ENCODE measurements around the gene MAGEL2. TPM values are rescaled to one million over a fixed set of nuclear protein-coding genes. Genes with fewer than 3 reads are reported as not detected.

MAGEL2 gene
- total RNA-seq, 1 donor: not detected

DNA sequence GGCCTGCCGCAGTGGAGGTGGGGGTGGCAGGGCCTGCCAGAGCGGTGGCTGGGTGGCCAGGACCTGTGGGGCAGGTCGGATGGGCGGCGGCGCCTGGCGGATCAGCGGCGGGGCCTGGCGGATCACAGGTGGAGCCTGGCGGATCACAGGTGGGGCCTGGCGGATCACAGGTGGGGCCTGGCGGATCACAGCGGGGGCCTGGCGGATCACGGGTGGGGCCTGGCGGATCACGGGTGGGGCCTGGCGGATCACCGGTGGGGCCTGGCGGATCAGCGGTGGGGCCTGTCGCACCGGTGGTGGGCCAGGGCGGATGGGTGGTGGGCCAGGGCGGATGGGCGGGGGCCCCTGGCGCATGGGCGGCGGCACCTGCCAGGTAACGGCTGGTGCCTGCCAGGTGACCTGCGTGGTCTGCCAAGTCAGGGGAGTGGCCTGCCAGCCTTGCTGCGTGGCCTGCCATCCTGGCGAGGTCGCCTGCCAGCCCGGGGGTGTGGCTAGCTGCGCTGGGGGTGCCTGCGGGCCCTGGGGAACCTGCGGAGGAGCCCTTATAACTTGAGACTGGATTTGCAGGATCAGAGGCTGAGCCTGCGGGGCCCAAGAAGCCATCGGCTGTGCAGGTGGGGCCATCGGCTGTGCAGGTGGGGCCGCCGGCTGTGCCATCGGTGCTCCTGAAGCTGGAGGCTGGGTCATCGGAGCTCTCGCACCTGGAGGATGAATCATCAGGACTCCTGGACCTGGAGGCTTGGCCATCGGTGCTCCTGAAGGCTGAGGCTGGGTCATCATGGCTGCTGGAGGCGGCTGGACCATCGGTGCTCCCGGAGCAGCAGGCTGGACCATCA lies 1.3 kb downstream of the MAGEL2 start:
- no peaks in the 10 kb centered on the region for H3K4me1 ChIP-seq (ENCODE audit: insufficient read depth, low read length)
- no peaks in the 10 kb centered on the region for H3K9me3 ChIP-seq (ENCODE audit: low read depth, low read length)
- H3K27me3 ChIP-seq (ENCODE audit: insufficient read depth, low read length): no peaks in the 10 kb centered on the region
- DNase-seq (ENCODE audit: insufficient read length, low spot score, missing footprints): peak; percentile 72
- no peaks in the 10 kb centered on the region for H3K79me2 ChIP-seq (ENCODE audit: insufficient read depth, low read length)
- no peak overlapping the region for H3K4me3 ChIP-seq (ENCODE audit: insufficient read depth, low read length)
- TF ChIP-seq, protein P1, sequence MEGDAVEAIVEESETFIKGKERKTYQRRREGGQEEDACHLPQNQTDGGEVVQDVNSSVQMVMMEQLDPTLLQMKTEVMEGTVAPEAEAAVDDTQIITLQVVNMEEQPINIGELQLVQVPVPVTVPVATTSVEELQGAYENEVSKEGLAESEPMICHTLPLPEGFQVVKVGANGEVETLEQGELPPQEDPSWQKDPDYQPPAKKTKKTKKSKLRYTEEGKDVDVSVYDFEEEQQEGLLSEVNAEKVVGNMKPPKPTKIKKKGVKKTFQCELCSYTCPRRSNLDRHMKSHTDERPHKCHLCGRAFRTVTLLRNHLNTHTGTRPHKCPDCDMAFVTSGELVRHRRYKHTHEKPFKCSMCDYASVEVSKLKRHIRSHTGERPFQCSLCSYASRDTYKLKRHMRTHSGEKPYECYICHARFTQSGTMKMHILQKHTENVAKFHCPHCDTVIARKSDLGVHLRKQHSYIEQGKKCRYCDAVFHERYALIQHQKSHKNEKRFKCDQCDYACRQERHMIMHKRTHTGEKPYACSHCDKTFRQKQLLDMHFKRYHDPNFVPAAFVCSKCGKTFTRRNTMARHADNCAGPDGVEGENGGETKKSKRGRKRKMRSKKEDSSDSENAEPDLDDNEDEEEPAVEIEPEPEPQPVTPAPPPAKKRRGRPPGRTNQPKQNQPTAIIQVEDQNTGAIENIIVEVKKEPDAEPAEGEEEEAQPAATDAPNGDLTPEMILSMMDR (IDR thresholded peaks at IDR 0.05; ENCODE audit: extremely low read depth, low read depth, low read length): no peak
- H4K20me1 ChIP-seq (ENCODE audit: insufficient read depth, low read length): no peaks in the 10 kb centered on the region
- H3K4me2 ChIP-seq (ENCODE audit: insufficient read depth, low read length): no peak overlapping the region
- no peak overlapping the region for H2AFZ ChIP-seq (ENCODE audit: low read length)
- no peaks in the 10 kb centered on the region for H3K36me3 ChIP-seq (ENCODE audit: insufficient read depth, low read length)
- no peak overlapping the region for H3K27ac ChIP-seq (ENCODE audit: low read depth, low read length)

DNA sequence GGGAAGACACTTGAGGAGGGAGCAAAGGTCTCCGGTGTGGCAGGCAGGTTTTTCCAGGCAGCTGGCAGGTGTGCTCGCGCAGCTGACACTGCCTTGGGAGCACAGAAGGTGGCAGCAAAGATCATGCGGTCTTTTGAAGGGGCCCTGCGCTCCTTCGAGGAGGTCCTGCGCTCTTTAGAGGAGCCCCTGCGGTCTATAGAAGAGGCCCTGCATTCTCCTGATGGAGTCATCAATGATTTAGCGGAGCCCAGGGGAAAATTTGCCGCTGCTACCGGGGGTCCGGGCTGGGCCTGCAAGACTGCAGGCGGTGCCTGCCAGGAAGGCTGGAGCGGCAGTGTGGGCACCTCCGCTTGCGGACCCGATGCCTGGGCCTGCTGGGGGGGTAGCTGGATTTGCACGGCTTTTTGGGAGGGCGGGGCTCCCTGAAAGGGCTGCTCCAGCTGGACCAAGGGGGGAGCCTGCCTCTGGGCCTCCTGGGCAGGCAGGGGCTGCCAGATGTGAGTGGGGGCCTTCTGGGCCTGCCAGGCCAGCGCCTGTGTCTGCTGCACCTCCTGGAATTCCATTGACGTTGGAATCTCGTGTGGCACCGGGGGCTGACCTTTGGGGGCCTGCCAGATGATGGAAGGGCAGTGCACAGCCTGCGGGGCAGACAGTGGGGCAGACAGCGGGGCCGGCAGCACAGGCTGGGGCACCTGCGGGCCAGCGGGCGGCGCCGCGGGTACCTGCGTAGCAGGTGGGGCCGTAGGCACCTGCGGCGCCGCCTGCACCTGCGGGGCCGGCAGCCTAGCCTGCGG lies 2.1 kb downstream of the MAGEL2 start:
- Histone ChIP-seq H3K79me2 (ENCODE audit: insufficient read depth, low read length) (no peaks in the 10 kb centered on the region), H4K20me1 (ENCODE audit: insufficient read depth, low read length) (no peaks in the 10 kb centered on the region), H3K4me3 (ENCODE audit: insufficient read depth, low read length) (no peak overlapping the region), H3K9me3 (ENCODE audit: low read depth, low read length) (no peaks in the 10 kb centered on the region), H3K36me3 (ENCODE audit: insufficient read depth, low read length) (no peaks in the 10 kb centered on the region), H3K27ac (ENCODE audit: low read depth, low read length) (no peak overlapping the region), H3K4me1 (ENCODE audit: insufficient read depth, low read length) (no peaks in the 10 kb centered on the region), H3K4me2 (ENCODE audit: insufficient read depth, low read length) (no peak overlapping the region), H3K27me3 (ENCODE audit: insufficient read depth, low read length) (no peaks in the 10 kb centered on the region), H2AFZ (ENCODE audit: low read length) (no peak overlapping the region)
- TF ChIP-seq, protein P1 (IDR thresholded peaks at IDR 0.05; ENCODE audit: extremely low read depth, low read depth, low read length): no peak
- peak; percentile 69 for DNase-seq (ENCODE audit: insufficient read length, low spot score, missing footprints)

DNA sequence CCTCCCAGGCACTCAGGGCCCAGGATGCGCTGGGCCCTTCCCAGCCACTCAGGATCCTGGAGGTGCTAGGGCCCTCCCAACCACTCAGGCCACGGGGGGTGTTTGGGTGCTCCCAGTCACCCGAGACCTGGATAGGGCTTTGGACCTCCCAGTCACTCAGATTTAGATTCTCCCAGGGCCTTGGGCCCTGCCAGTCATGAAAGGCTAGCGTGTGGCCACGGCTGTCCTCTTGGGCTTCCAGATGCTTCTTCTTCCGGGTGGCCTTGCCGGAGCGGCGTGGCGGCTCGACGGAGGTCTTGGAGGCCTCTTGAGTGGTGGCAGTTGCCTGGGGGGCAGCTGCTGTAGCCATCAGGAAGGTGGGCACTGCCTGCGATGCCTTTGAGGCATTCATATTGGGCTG lies 2.8 kb downstream of the MAGEL2 start:
- H3K4me3 ChIP-seq (ENCODE audit: insufficient read depth, low read length): no peak overlapping the region
- no peak overlapping the region for H2AFZ ChIP-seq (ENCODE audit: low read length)
- H4K20me1 ChIP-seq (ENCODE audit: insufficient read depth, low read length): no peaks in the 10 kb centered on the region
- no peaks in the 10 kb centered on the region for H3K79me2 ChIP-seq (ENCODE audit: insufficient read depth, low read length)
- no peaks in the 10 kb centered on the region for H3K4me1 ChIP-seq (ENCODE audit: insufficient read depth, low read length)
- H3K27me3 ChIP-seq (ENCODE audit: insufficient read depth, low read length): no peaks in the 10 kb centered on the region
- no peak overlapping the region for H3K27ac ChIP-seq (ENCODE audit: low read depth, low read length)
- no peak overlapping the region for H3K4me2 ChIP-seq (ENCODE audit: insufficient read depth, low read length)
- TF ChIP-seq, protein P1 (IDR thresholded peaks at IDR 0.05; ENCODE audit: extremely low read depth, low read depth, low read length): no peak
- H3K9me3 ChIP-seq (ENCODE audit: low read depth, low read length): no peaks in the 10 kb centered on the region
- peak; percentile 54 for DNase-seq (ENCODE audit: insufficient read length, low spot score, missing footprints)
- no peaks in the 10 kb centered on the region for H3K36me3 ChIP-seq (ENCODE audit: insufficient read depth, low read length)
